ENCODE measurements around the gene MUC15.
"Not testable (repeated sequence)": the region's sequence is repeated elsewhere in the genome, so short reads cannot be mapped to it uniquely, and the experiment has no call there.

MUC15 gene

GRCh38 chr11:26597049-26597689 is 25.1 kb upstream of the MUC15 start:
- peaks cover 12% of the 10 kb centered on the region for H3K4me1 ChIP-seq (ENCODE audit: control insufficient read depth, insufficient read depth, low read length, unreplicated experiment)
- not testable (repeated sequence) for H3K79me2 ChIP-seq (ENCODE audit: control insufficient read depth, insufficient read depth, low read length, unreplicated experiment); H3K4me3 ChIP-seq (ENCODE audit: low read depth, low read length); H3K27ac ChIP-seq (ENCODE audit: low read depth, low read length); H2AFZ ChIP-seq (ENCODE audit: low read length, unreplicated experiment); H3K36me3 ChIP-seq (ENCODE audit: insufficient read depth, low read length); H3K27me3 ChIP-seq (ENCODE audit: insufficient read depth, low read length)

GRCh38 chr11:26595207-26595865 is 23.3 kb upstream of the MUC15 start:
- not testable (repeated sequence) for H3K27me3 ChIP-seq (ENCODE audit: insufficient read depth, low read length); H3K27ac ChIP-seq (ENCODE audit: low read depth, low read length); H3K4me3 ChIP-seq (ENCODE audit: low read depth, low read length); H2AFZ ChIP-seq (ENCODE audit: low read length, unreplicated experiment); H3K79me2 ChIP-seq (ENCODE audit: control insufficient read depth, insufficient read depth, low read length, unreplicated experiment); H3K36me3 ChIP-seq (ENCODE audit: insufficient read depth, low read length)
- H3K4me1 ChIP-seq (ENCODE audit: control insufficient read depth, insufficient read depth, low read length, unreplicated experiment) = peaks cover 12% of the 10 kb centered on the region

GRCh38 chr11:26593691-26594090 is 21.6 kb upstream of the MUC15 start:
- Histone ChIP-seq H2AFZ (ENCODE audit: low read length, unreplicated experiment) (no peak overlapping the region), H3K4me3 (ENCODE audit: low read depth, low read length) (no peak overlapping the region), H3K4me1 (ENCODE audit: control insufficient read depth, insufficient read depth, low read length, unreplicated experiment) (no peaks in the 10 kb centered on the region), H3K27ac (ENCODE audit: low read depth, low read length) (no peak overlapping the region), H3K27me3 (ENCODE audit: insufficient read depth, low read length) (no peaks in the 10 kb centered on the region), H3K79me2 (ENCODE audit: control insufficient read depth, insufficient read depth, low read length, unreplicated experiment) (no peaks in the 10 kb centered on the region), H3K36me3 (ENCODE audit: insufficient read depth, low read length) (no peaks in the 10 kb centered on the region)

- Histone ChIP-seq H3K27ac (ENCODE audit: low read depth, low read length) (no peak overlapping the region), H3K79me2 (ENCODE audit: control insufficient read depth, insufficient read depth, low read length, unreplicated experiment) (no peaks in the 10 kb centered on the region), H2AFZ (ENCODE audit: low read length, unreplicated experiment) (no peak overlapping the region), H3K27me3 (ENCODE audit: insufficient read depth, low read length) (no peaks in the 10 kb centered on the region), H3K4me1 (ENCODE audit: control insufficient read depth, insufficient read depth, low read length, unreplicated experiment) (peaks cover 4% of the 10 kb centered on the region), H3K4me3 (ENCODE audit: low read depth, low read length) (no peak overlapping the region), H3K36me3 (ENCODE audit: insufficient read depth, low read length) (no peaks in the 10 kb centered on the region)
These were observed 15.0 kb upstream of the MUC15 start for GRCh38 chr11:26587073-26587472.

GRCh38 chr11:26584818-26585217 is 12.8 kb upstream of the MUC15 start:
- Histone ChIP-seq H3K4me3 (ENCODE audit: low read depth, low read length) (no peak overlapping the region), H3K27ac (ENCODE audit: low read depth, low read length) (no peak overlapping the region), H3K36me3 (ENCODE audit: insufficient read depth, low read length) (no peaks in the 10 kb centered on the region), H3K4me1 (ENCODE audit: control insufficient read depth, insufficient read depth, low read length, unreplicated experiment) (peaks cover 27% of the 10 kb centered on the region), H3K27me3 (ENCODE audit: insufficient read depth, low read length) (no peaks in the 10 kb centered on the region), H3K79me2 (ENCODE audit: control insufficient read depth, insufficient read depth, low read length, unreplicated experiment) (no peaks in the 10 kb centered on the region), H2AFZ (ENCODE audit: low read length, unreplicated experiment) (no peak overlapping the region)

- no peak overlapping the region for H3K4me3 ChIP-seq (ENCODE audit: low read depth, low read length)
- no peak overlapping the region for H3K27ac ChIP-seq (ENCODE audit: low read depth, low read length)
- H3K27me3 ChIP-seq (ENCODE audit: insufficient read depth, low read length) = no peaks in the 10 kb centered on the region
These were observed 11.5 kb upstream of the MUC15 start for GRCh38 chr11:26583550-26583949.

DNA sequence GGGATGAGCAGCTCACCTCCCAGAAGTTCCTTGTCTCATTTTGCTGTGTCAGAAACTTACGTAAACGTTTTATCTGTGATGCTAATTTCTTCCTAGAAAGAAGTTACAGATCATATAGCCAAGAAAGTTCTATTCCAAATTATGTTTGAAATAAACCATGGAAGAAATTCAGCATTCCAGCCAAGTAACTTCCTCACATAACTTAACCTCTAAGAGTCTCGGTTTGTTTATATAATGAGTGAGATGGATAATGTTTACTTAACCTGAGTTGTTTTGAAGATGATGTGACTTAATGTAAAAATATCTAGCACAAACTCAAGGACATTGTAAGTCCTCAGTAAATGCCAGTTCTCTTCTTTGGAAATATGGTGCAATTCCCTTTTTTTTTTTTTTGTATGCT is 8.9 kb upstream of the MUC15 start:
- Histone ChIP-seq H3K27ac (ENCODE audit: low read depth, low read length) (peak overlapping the region; percentile 85), H3K79me2 (ENCODE audit: control insufficient read depth, insufficient read depth, low read length, unreplicated experiment) (no peaks in the 10 kb centered on the region), H3K27me3 (ENCODE audit: insufficient read depth, low read length) (no peaks in the 10 kb centered on the region), H3K4me1 (ENCODE audit: control insufficient read depth, insufficient read depth, low read length, unreplicated experiment) (peaks cover 40% of the 10 kb centered on the region), H3K4me3 (ENCODE audit: low read depth, low read length) (no peak overlapping the region), H2AFZ (ENCODE audit: low read length, unreplicated experiment) (peak overlapping the region; percentile 88), H3K36me3 (ENCODE audit: insufficient read depth, low read length) (no peaks in the 10 kb centered on the region)

More at GRCh38 chr11:26583550-26583949, 11.5 kb upstream of the MUC15 start:
- no peak overlapping the region for H2AFZ ChIP-seq (ENCODE audit: low read length, unreplicated experiment)
- no peaks in the 10 kb centered on the region for H3K36me3 ChIP-seq (ENCODE audit: insufficient read depth, low read length)
- no peaks in the 10 kb centered on the region for H3K79me2 ChIP-seq (ENCODE audit: control insufficient read depth, insufficient read depth, low read length, unreplicated experiment)
- peaks cover 39% of the 10 kb centered on the region for H3K4me1 ChIP-seq (ENCODE audit: control insufficient read depth, insufficient read depth, low read length, unreplicated experiment)

DNA sequence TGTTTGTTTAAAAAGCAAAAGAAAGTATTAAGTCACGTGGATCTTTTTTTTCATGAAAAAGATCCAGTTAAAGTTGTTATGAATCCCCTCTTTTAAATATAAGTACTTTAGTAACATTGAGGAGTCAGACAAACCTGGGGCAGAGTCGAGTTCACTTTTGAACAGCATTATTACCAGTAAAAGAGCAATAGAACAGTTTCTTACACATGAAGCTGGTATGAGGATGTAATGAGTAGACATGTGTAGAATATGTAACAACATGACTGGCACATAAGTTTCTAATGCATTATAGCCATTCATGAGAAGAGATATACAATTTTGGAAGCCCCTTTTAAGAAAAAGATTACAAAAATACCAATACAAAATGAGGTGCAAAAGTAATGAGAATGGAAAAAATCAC is 7.6 kb upstream of the MUC15 start:
- Histone ChIP-seq H3K27ac (ENCODE audit: low read depth, low read length) (peak overlapping the region; percentile 85), H3K27me3 (ENCODE audit: insufficient read depth, low read length) (no peaks in the 10 kb centered on the region), H3K79me2 (ENCODE audit: control insufficient read depth, insufficient read depth, low read length, unreplicated experiment) (no peaks in the 10 kb centered on the region), H3K36me3 (ENCODE audit: insufficient read depth, low read length) (no peaks in the 10 kb centered on the region), H3K4me3 (ENCODE audit: low read depth, low read length) (peak overlapping the region; percentile 26; the same call in 1 of the 2 replicates), H2AFZ (ENCODE audit: low read length, unreplicated experiment) (peak overlapping the region; percentile 45), H3K4me1 (ENCODE audit: control insufficient read depth, insufficient read depth, low read length, unreplicated experiment) (peaks cover 40% of the 10 kb centered on the region)

- Histone ChIP-seq H3K27ac (ENCODE audit: low read depth, low read length) (peak overlapping the region; percentile 85), H2AFZ (ENCODE audit: low read length, unreplicated experiment) (peak overlapping the region; percentile 45), H3K4me1 (ENCODE audit: control insufficient read depth, insufficient read depth, low read length, unreplicated experiment) (peaks cover 40% of the 10 kb centered on the region)
These were observed 7.1 kb upstream of the MUC15 start for GRCh38 chr11:26578998-26579661.

DNA sequence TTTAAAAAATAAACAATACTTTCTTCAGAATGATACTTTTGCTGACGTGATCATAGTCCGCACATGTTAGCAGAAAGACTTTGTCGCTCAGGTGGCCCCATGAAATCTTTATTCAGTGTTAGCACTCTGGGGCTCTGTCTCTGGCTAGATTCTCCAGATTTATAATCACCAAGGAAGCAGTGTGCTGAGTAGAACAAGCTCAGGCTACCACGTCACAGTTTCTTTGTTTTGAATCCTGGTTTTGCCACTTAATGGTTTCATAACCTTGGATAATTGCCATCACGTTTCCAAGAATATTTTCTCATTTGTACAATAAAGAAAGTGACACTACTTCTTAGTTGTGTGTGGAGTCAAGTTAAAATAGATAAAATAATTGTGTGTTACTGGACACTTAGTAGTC is 3.9 kb upstream of the MUC15 start:
- no peaks in the 10 kb centered on the region for H3K79me2 ChIP-seq (ENCODE audit: control insufficient read depth, insufficient read depth, low read length, unreplicated experiment)
- H3K27ac ChIP-seq (ENCODE audit: low read depth, low read length) = no peak overlapping the region
- H3K36me3 ChIP-seq (ENCODE audit: insufficient read depth, low read length) = no peaks in the 10 kb centered on the region
- H3K27me3 ChIP-seq (ENCODE audit: insufficient read depth, low read length) = no peaks in the 10 kb centered on the region
- no peak overlapping the region for H2AFZ ChIP-seq (ENCODE audit: low read length, unreplicated experiment)
- no peak overlapping the region for H3K4me3 ChIP-seq (ENCODE audit: low read depth, low read length)
- peaks cover 24% of the 10 kb centered on the region for H3K4me1 ChIP-seq (ENCODE audit: control insufficient read depth, insufficient read depth, low read length, unreplicated experiment)

More at GRCh38 chr11:26578998-26579661, 7.1 kb upstream of the MUC15 start:
- H3K27me3 ChIP-seq (ENCODE audit: insufficient read depth, low read length) = no peaks in the 10 kb centered on the region
- H3K79me2 ChIP-seq (ENCODE audit: control insufficient read depth, insufficient read depth, low read length, unreplicated experiment) = no peaks in the 10 kb centered on the region
- peak overlapping the region; percentile 26; the same call in 1 of the 2 replicates for H3K4me3 ChIP-seq (ENCODE audit: low read depth, low read length)
- H3K36me3 ChIP-seq (ENCODE audit: insufficient read depth, low read length) = no peaks in the 10 kb centered on the region

GRCh38 chr11:26573896-26574295 is 1.8 kb upstream of the MUC15 start:
- no peak overlapping the region for H3K27ac ChIP-seq (ENCODE audit: low read depth, low read length)
- H3K4me1 ChIP-seq (ENCODE audit: control insufficient read depth, insufficient read depth, low read length, unreplicated experiment) = peaks cover 4% of the 10 kb centered on the region
- no peak overlapping the region for H2AFZ ChIP-seq (ENCODE audit: low read length, unreplicated experiment)
- H3K4me3 ChIP-seq (ENCODE audit: low read depth, low read length) = no peak overlapping the region
- H3K79me2 ChIP-seq (ENCODE audit: control insufficient read depth, insufficient read depth, low read length, unreplicated experiment) = no peaks in the 10 kb centered on the region
- no peaks in the 10 kb centered on the region for H3K27me3 ChIP-seq (ENCODE audit: insufficient read depth, low read length)
- H3K36me3 ChIP-seq (ENCODE audit: insufficient read depth, low read length) = no peaks in the 10 kb centered on the region
